Pancreas (tissue), 10 donors: ENCODE results near the gene SH3RF3. TPM values are rescaled to one million over a fixed set of nuclear protein-coding genes. Genes with fewer than 3 reads are reported as not detected.

Experiments used
- ATAC-seq, 4 donors: fragments of 200-7000 bp; cut with Tn5 transposase; one replicate each; pipeline versions ENCODE4 v1.8.0 to v1.9.1; 2020; ENCODE audit warnings: mild to moderate bottlenecking in 4 of 4, moderate library complexity in 4 of 4
- DNase-seq, 6 donors: peaks; one replicate each; pipeline ENCODE4 v3.0.0-alpha.2; 2020
- FAIRE-seq: peaks from 2 replicates; lab custom pipeline; 2012; peaks lifted over from hg19 to GRCh38; lab: Jason Lieb, UNC
- H3K27ac ChIP-seq, 4 donors: fragments of 200-600 bp; sonication (generic); 1 replicate in 3 of 4; 2 replicates in 1 of 4; pipeline versions ENCODE4 v1.5.0 to v1.8.0; 2020
- H3K27me3 ChIP-seq, 4 donors: fragments of 200-600 bp; one replicate each; pipeline ENCODE4 v1.8.0; 2021
- H3K36me3 ChIP-seq, 3 donors: fragments of 200-600 bp; sonication (generic) in 1 of 3; one replicate each; pipeline versions ENCODE4 v1.5.0 to v1.8.0; 2020 to 2021
- H3K4me1 ChIP-seq, 3 donors: fragments of 200-600 bp; one replicate each; pipeline ENCODE4 v1.8.0; 2021
- H3K4me3 ChIP-seq, 4 donors: fragments of 200-600 bp; sonication (generic) in 2 of 4; one replicate each; pipeline versions ENCODE4 v1.5.0 to v1.8.0; 2020 to 2021
- H3K9me3 ChIP-seq, 4 donors: fragments of 200-600 bp; one replicate each; pipeline ENCODE4 v1.8.0; 2021
- WGBS, 2 donors: extraction: QIAGEN DNeasy Blood & Tissue Kit; methylation state at CpG; one replicate each; pipeline ENCODE4 v1.1.7; 2013; 5-methylcytosine and 5-hydroxymethylcytosine counted together
- intact Hi-C, 3 donors: fragments of 100-400 bp; cut with DNase I; formaldehyde crosslinking; loops; one replicate each; pipeline versions ENCODE4 v1.11.1 to v1.14.2; 2022
- polyA plus RNA-seq, 2 donors: library from polyadenylated mRNA; stranded (reverse); fragments of 200-250 nt; gene quantifications; one replicate each; pipeline ENCODE4 v1.2.3, GENCODE V29; 2013
- total RNA-seq, 6 donors: library from RNA; stranded (reverse); fragmentation: NEBNext Ultra II Directional in 4 of 6; extraction: Animal tissue kit (Norgen Biotek cat#: 25700) in 4 of 6; gene quantifications; one replicate each; pipeline versions ENCODE4 v1.2.1 to v1.2.4, GENCODE V29; 2021 to 2023
- TF ChIP-seq, protein P1 (sequence below), 4 donors: fragments of 200-600 bp; sonication (generic) in 3 of 4; IDR thresholded peaks; one replicate each; pipeline versions ENCODE4 v1.5.0 to v1.8.0; 2021; ENCODE audit warnings: antibody characterized with exemption in 4 of 4
- donor health status: healthy with polysubstance abuse.
- donor health status: DM: no; HTN: no; CAD: no; lungs with moderate emphysema.
- donor health status: DM: no; HTN: no; CAD: no.
- donor health status: control.
- donor health status: control.
- donor health status: Bipolar disorder and iron deficiency.
- donor health status: DM: yes; HTN: yes; CAD: no.
- donor health status: DM: no; HTN: no; CAD: no.
- donor health status: DM: no; HTN: no; CAD: no.
- donor health status: DM: yes; HTN: yes; CAD: no.

The SH3RF3 gene
- total RNA-seq (1 to 10 TPM; 1.1 to 2.9 (median 1.6) TPM), polyA plus RNA-seq (1 to 10 TPM; 2.5 to 3.5 TPM)

GRCh38 chr2:109128616-109129355 is at the start of gene SH3RF3:
Gene SH3RF3, plus strand, starts transcription at chr2:109129205.
- Histone ChIP-seq H3K4me3 (peak within 1 kb of the TSS; percentile 37 to 68 (median 48)), H3K9me3 (no peaks in the 10 kb centered on the region), H3K27ac (peak within 1 kb of the TSS in 2 of 4 donors; percentile 22 to 52), H3K36me3 (no peaks in the 10 kb centered on the region), H3K27me3 (no peaks in the 10 kb centered on the region), H3K4me1 (no peaks in the 10 kb centered on the region)
- TF ChIP-seq, protein P1, sequence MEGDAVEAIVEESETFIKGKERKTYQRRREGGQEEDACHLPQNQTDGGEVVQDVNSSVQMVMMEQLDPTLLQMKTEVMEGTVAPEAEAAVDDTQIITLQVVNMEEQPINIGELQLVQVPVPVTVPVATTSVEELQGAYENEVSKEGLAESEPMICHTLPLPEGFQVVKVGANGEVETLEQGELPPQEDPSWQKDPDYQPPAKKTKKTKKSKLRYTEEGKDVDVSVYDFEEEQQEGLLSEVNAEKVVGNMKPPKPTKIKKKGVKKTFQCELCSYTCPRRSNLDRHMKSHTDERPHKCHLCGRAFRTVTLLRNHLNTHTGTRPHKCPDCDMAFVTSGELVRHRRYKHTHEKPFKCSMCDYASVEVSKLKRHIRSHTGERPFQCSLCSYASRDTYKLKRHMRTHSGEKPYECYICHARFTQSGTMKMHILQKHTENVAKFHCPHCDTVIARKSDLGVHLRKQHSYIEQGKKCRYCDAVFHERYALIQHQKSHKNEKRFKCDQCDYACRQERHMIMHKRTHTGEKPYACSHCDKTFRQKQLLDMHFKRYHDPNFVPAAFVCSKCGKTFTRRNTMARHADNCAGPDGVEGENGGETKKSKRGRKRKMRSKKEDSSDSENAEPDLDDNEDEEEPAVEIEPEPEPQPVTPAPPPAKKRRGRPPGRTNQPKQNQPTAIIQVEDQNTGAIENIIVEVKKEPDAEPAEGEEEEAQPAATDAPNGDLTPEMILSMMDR (IDR thresholded peaks at IDR 0.05): no peak
- intact Hi-C loops: loop anchor here in 2 of 3 donors (5.0 kb wide), 2 partner anchors 379 to 384 kb away; no protein-coding TSS in a partner anchor
- WGBS, 2 donors: 0 to 1% methylated on average over 53 to 85 of the region's 85 CpGs
- DNase-seq (peak; percentile 19 to 77 (median 32)), ATAC-seq (peak; percentile 38 to 58 (median 46)), FAIRE-seq (no peak)

DNA sequence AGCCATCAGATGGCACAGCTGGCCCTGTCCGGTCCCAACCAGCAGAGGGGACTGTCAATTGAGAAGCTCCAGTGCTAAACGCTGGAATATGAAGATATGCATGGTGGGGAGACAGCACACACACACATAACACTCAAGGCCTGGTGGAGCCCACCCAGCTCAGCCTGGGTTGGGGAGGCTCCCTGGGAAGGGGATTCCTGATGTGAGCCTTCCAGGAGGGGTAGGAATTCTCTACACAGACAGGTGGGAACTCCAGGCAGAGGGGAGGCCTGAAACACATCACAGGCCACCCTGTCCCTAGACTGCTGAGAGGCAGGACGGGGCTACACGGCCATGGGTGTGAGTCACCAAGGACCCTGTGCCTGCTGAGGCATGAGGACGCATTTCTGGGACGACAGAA is 49.4 kb upstream of the SH3RF3 start:
- no peaks in the 10 kb centered on the region for H3K27me3 ChIP-seq
- no peak overlapping the region for H3K4me3 ChIP-seq
- WGBS, 2 donors: 57 to 62% methylated on average over 6 of the region's 6 CpGs
- intact Hi-C loops: no loop called here
- no peak for DNase-seq
- TF ChIP-seq, protein P1 (IDR thresholded peaks at IDR 0.05): no peak
- H3K9me3 ChIP-seq: no peaks in the 10 kb centered on the region
- ATAC-seq: no peak
- H3K4me1 ChIP-seq: no peaks in the 10 kb centered on the region
- FAIRE-seq: no peak
- no peaks in the 10 kb centered on the region for H3K36me3 ChIP-seq
- H3K27ac ChIP-seq: no peak overlapping the region

DNA sequence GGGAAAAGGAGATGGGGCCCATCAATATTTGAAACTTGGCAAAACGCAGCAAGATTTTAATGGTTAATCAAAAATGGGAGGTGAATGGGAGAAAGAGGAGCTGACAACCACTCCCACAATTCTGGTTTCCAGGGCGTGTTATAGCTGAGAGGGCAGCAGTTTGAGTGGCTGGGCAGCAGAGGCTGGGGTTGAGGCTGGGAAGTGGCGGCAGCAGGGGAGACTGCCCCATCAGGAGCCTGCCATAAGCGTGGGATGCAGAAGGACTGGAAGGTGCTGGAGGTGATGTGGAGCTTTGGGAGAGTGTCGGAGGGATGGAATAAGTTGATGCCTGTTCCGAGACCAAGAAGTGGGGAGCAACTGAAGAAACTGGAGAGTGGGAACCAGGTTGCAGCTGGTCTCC is 48.9 kb upstream of the SH3RF3 start:
- FAIRE-seq: no peak
- H3K27ac ChIP-seq: no peak overlapping the region
- no peak overlapping the region for H3K4me3 ChIP-seq
- DNase-seq: no peak
- no peaks in the 10 kb centered on the region for H3K9me3 ChIP-seq
- H3K27me3 ChIP-seq: no peaks in the 10 kb centered on the region
- 58 to 61% methylated on average over 6 of the region's 6 CpGs for WGBS, 2 donors
- intact Hi-C loops: no loop called here
- H3K36me3 ChIP-seq: no peaks in the 10 kb centered on the region
- ATAC-seq: no peak
- TF ChIP-seq, protein P1 (IDR thresholded peaks at IDR 0.05): no peak
- no peaks in the 10 kb centered on the region for H3K4me1 ChIP-seq

DNA sequence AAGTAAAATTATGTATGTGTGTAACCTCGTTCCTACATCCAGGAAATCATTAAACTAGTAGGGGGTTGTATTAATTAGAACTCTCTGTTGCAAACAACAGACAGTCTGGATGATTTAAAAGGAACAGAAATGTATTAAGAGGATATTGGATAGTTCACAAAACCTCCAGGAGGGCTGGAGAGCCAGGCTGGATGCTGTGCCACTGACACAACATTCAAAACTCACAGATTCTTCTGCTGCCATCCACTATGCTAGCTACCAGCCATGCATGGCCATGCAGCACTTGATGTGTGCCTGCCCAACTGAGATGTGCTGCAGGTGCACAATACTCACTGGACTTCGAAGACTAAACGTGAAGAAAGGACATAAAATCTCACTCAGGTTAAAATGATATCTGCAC is 48.2 kb upstream of the SH3RF3 start:
- no peaks in the 10 kb centered on the region for H3K9me3 ChIP-seq
- H3K4me3 ChIP-seq: no peak overlapping the region
- H3K4me1 ChIP-seq: no peaks in the 10 kb centered on the region
- WGBS, 2 donors: 43 to 52% methylated on average over 3 of the region's 3 CpGs
- no peak for ATAC-seq
- H3K36me3 ChIP-seq: no peaks in the 10 kb centered on the region
- no peak for DNase-seq
- TF ChIP-seq, protein P1 (IDR thresholded peaks at IDR 0.05): no peak
- no peak overlapping the region for H3K27ac ChIP-seq
- intact Hi-C loops: no loop called here
- FAIRE-seq: no peak
- H3K27me3 ChIP-seq: no peaks in the 10 kb centered on the region

DNA sequence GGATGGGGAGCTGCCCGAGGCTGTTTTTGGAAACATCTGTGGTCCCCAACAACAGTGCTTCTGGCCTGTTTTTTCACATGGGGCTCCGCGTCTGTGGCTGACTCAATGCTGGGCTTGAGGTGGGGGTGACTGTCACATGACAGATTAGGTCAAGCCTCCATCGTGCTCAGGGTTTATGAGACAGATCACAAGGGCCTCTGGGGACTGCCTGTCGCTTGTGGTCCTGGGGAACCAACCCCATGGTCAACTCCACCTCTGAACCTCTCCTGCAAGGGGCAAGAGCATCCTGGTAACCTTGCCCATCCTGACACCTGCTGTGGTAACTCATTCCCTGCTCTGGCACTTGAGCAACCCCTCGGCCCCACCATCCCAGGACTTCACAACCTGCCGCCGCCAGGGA is 47.6 kb upstream of the SH3RF3 start:
- H3K36me3 ChIP-seq: no peaks in the 10 kb centered on the region
- H3K4me1 ChIP-seq: no peaks in the 10 kb centered on the region
- ATAC-seq (no peak), FAIRE-seq (no peak), DNase-seq (no peak)
- no peak overlapping the region for H3K4me3 ChIP-seq
- no peak overlapping the region for H3K27ac ChIP-seq
- H3K27me3 ChIP-seq: no peaks in the 10 kb centered on the region
- intact Hi-C loops: no loop called here
- 53 to 56% methylated on average over 8 of the region's 8 CpGs for WGBS, 2 donors
- H3K9me3 ChIP-seq: no peaks in the 10 kb centered on the region
- TF ChIP-seq, protein P1 (IDR thresholded peaks at IDR 0.05): no peak
